PC-3 (cell line): ENCODE measurements around the gene LAIR1. TPM values are rescaled to one million over a fixed set of nuclear protein-coding genes. Genes with fewer than 3 reads are reported as not detected.
"Not testable (repeated sequence)": the region's sequence is repeated elsewhere in the genome, so short reads cannot be mapped to it uniquely, and the experiment has no call there.

Experiments
- ATAC-seq: fragments of 200-7000 bp; cut with Tn5 transposase; 2 replicates; pipeline ENCODE4 v1.9.1; 2020; ENCODE audit warnings: mild to moderate bottlenecking, moderate library complexity
- BruUV-seq: library from RNA; stranded (reverse); fragments of 400-500 nt; replicated peaks from 2 replicates; lab custom pipeline; 2021; lab: Mats Ljungman, UMichigan
- CTCF ChIA-PET: fragments of 300-600 bp; sonication (Branson Sonifier 250); formaldehyde crosslinking; loops from one replicate; lab custom pipeline; 2022; ENCODE audit warnings: antibody characterized with exemption; lab: Charles Lee
- POLR2A ChIA-PET: fragments of 300-600 bp; sonication (Branson Sonifier 250); formaldehyde crosslinking; loops from one replicate; lab custom pipeline; 2022; ENCODE audit warnings: antibody characterized with exemption; ENCODE audit not compliant: unreplicated experiment; lab: Charles Lee
- DNase-seq: peaks from one replicate; pipeline ENCODE4 v3.0.0-alpha.2; 2015
- H2AFZ ChIP-seq: fragments of 300-600 bp; sonication (generic); 2 replicates; pipeline ENCODE4 v1.6.0; 2016; ENCODE audit warnings: antibody characterized with exemption, low read length
- H3F3A ChIP-seq: fragments of 300-600 bp; sonication (generic); one replicate; pipeline ENCODE4 v1.6.0; 2017; ENCODE audit warnings: antibody characterized with exemption, low read length, control low read depth, mild to moderate bottlenecking; ENCODE audit not compliant: unreplicated experiment
- H3K27ac ChIP-seq: fragments of 300-600 bp; sonication (generic); 2 replicates; pipeline ENCODE4 v1.5.1; 2016; ENCODE audit warnings: mild to moderate bottlenecking, low read length
- H3K27me3 ChIP-seq: fragments of 300-600 bp; sonication (generic); 2 replicates; pipeline ENCODE4 v1.6.1; 2016; ENCODE audit warnings: low read length, mixed read lengths
- H3K36me3 ChIP-seq: fragments of 300-600 bp; sonication (generic); 2 replicates; pipeline ENCODE4 v1.6.1; 2016; ENCODE audit warnings: low read depth, mixed run types, low read length, mixed read lengths
- H3K4me1 ChIP-seq: fragments of 300-600 bp; sonication (generic); 2 replicates; pipeline ENCODE4 v1.5.1; 2016; ENCODE audit warnings: low read length; ENCODE audit not compliant: insufficient read depth
- H3K4me2 ChIP-seq: fragments of 300-600 bp; sonication (generic); 2 replicates; pipeline ENCODE4 v1.6.0; 2016; ENCODE audit warnings: low read length
- H3K4me3 ChIP-seq: fragments of 300-600 bp; sonication (generic); 2 replicates; pipeline ENCODE4 v1.5.1; 2016; ENCODE audit warnings: mild to moderate bottlenecking, low read length, mixed read lengths
- H3K79me2 ChIP-seq: fragments of 300-600 bp; sonication (generic); 2 replicates; pipeline ENCODE4 v1.6.1; 2017; ENCODE audit warnings: low read length, mixed read lengths
- H3K9ac ChIP-seq: fragments of 300-600 bp; sonication (generic); 2 replicates; pipeline ENCODE4 v1.6.0; 2016; ENCODE audit warnings: mild to moderate bottlenecking, low read length
- H3K9me2 ChIP-seq: fragments of 300-600 bp; sonication (generic); replicated peaks from 2 replicates; pipeline ENCODE4 v1.6.1; 2016; ENCODE audit warnings: mixed run types, low read length, mixed read lengths
- H3K9me3 ChIP-seq: fragments of 300-600 bp; sonication (generic); 2 replicates; pipeline ENCODE4 v1.6.1; 2016; ENCODE audit warnings: low read length, mixed read lengths
- H4K20me1 ChIP-seq: fragments of 300-600 bp; sonication (generic); 2 replicates; pipeline ENCODE4 v1.6.1; 2016; ENCODE audit warnings: low read length, mixed read lengths
- CTCF ChIP-seq: fragments of 300-600 bp; sonication (generic); conservative IDR thresholded peaks from 2 replicates; pipeline ENCODE4 v1.5.1; 2017; ENCODE audit warnings: antibody characterized with exemption, low read depth, mild to moderate bottlenecking, low read length
- intact Hi-C: fragments of 100-400 bp; cut with micrococcal nuclease; formaldehyde crosslinking; loops from 2 replicates; pipeline ENCODE4 v1.9.0; 2023
- total RNA-seq: library from RNA; depleted of rRNA; stranded (reverse); fragments of >200 nt; gene quantifications from 2 replicates; pipeline ENCODE4 v1.2.3, GENCODE V29; 2014

The LAIR1 gene
- total RNA-seq, 1 experiment from 2014 or later, result not detected

DNA sequence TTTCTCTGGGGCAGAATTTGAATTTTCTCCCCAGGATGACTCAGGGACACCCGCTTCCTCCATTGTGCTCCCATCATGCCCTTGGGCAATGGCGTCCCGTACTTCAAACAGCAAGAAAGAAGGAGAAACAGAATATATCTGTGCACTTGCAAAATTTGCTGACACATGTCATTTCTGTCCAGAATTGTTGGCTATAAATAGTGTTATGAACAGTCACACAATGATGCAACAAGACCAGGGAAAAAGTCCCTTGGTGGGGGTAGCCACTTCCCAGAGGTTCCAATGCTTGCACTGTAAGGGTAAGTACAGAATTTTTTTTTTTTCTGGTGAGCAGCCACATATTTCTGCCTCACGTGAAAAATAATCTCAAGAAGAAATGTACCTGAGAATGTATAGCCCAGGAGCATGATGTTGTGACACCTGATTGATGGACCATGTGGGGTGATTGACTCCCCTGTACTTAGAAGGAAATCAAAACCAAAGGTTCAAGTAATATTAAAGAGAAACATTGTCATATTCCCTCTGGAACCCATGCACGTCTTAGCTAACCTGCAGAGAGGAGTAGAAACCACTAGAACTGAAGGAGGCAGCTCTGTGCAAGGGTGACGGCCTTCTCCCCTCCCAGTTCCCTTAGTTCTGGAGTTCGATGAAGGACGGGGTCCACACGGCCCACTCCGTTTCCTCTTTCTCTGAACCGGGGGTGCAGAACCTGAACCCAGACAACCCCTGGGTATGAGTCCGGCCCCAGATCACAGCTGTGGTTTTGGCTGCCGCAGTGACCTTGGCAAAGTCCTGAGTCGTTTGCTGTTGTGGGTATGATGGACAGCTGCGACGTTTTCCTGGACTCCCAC lies 9.3 kb upstream of the LAIR1 start:
- H3K9me2 ChIP-seq, result no peaks in the 10 kb centered on the region
- DNase-seq (no peak), ATAC-seq (no peak)
- no peaks in the 10 kb centered on the region for H3K9me3 ChIP-seq
- H3K27ac ChIP-seq, result no peak overlapping the region
- TF ChIP-seq CTCF, result no peak
- H3K79me2 ChIP-seq, result no peaks in the 10 kb centered on the region
- BruUV-seq, result no TSS peak
- peaks cover 60% of the 10 kb centered on the region for H3K27me3 ChIP-seq
- no peak overlapping the region for H3K9ac ChIP-seq
- no peaks in the 10 kb centered on the region for H3K4me1 ChIP-seq
- ChIA-PET CTCF (no interaction called here), POLR2A (no interaction called here)
- H3K36me3 ChIP-seq, result no peaks in the 10 kb centered on the region
- H3K4me2 ChIP-seq, result no peak overlapping the region
- no peak overlapping the region for H3K4me3 ChIP-seq
- H2AFZ ChIP-seq, result no peak overlapping the region
- intact Hi-C loops, result no loop called here
- H3F3A ChIP-seq, result no peaks in the 10 kb centered on the region
- no peaks in the 10 kb centered on the region for H4K20me1 ChIP-seq

DNA sequence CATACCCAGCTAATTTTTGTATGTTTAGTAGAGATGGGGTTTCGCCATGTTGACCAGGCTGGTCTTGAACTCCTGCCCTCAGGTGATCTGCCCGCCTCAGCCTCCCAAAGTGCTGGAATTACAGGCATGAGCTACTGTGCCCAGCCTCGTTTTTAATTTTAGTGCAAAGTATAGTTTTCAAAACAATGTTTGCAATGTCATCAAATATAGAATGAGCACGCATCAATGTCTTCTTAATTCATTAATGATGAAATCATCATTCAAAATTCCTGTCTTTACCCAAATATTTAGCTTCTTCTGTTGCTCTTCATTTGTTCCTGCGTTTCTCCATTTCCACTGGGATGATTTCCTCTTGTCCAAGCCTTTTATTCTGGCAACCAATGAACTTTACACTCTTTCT lies 6.7 kb upstream of the LAIR1 start:
- H3K27ac ChIP-seq, H3K9ac ChIP-seq, POLR2A ChIA-PET, H3K79me2 ChIP-seq, DNase-seq, H3K9me2 ChIP-seq, H2AFZ ChIP-seq, H3K36me3 ChIP-seq, H4K20me1 ChIP-seq, intact Hi-C loops, BruUV-seq, H3K4me1 ChIP-seq, H3K9me3 ChIP-seq, ATAC-seq, H3K4me3 ChIP-seq, H3F3A ChIP-seq, H3K4me2 ChIP-seq, CTCF ChIA-PET: not testable (repeated sequence)
- H3K27me3 ChIP-seq, result peaks cover 64% of the 10 kb centered on the region

- H3K4me2 ChIP-seq, CTCF ChIA-PET, H3K27ac ChIP-seq, H3K4me1 ChIP-seq, BruUV-seq, H2AFZ ChIP-seq, H3K36me3 ChIP-seq, H3K9me3 ChIP-seq, DNase-seq, intact Hi-C loops, H3K79me2 ChIP-seq, H3F3A ChIP-seq, ATAC-seq, H3K9me2 ChIP-seq, H3K4me3 ChIP-seq, H3K9ac ChIP-seq, H4K20me1 ChIP-seq, POLR2A ChIA-PET: not testable (repeated sequence)
- H3K27me3 ChIP-seq, result peaks cover 69% of the 10 kb centered on the region
Measured at GRCh38 chr19:54370434-54370796, 5.7 kb upstream of the LAIR1 start.

GRCh38 chr19:54369688-54370433 lies 5.1 kb upstream of the LAIR1 start:
- H3K9me2 ChIP-seq, DNase-seq, H2AFZ ChIP-seq, H3K9ac ChIP-seq, H3K36me3 ChIP-seq, H3K4me3 ChIP-seq, H3K27ac ChIP-seq, H3F3A ChIP-seq, H3K4me2 ChIP-seq, H4K20me1 ChIP-seq, POLR2A ChIA-PET, H3K4me1 ChIP-seq, CTCF ChIA-PET, H3K79me2 ChIP-seq, H3K9me3 ChIP-seq, BruUV-seq, ATAC-seq, intact Hi-C loops: not testable (repeated sequence)
- peaks cover 69% of the 10 kb centered on the region for H3K27me3 ChIP-seq
